GM12874 (cell line): Measurements from ENCODE around the gene MPRIP.

Source experiments
- CTCF ChIP-seq: IDR thresholded peaks from 2 replicates; pipeline ENCODE4 v1.5.1; 2011; ENCODE audit warnings: low read depth, mild to moderate bottlenecking, control low read depth, low read length, moderate library complexity; ENCODE audit not compliant: insufficient read depth

MPRIP gene

GRCh38 chr17:17204635-17205231, 162.5 kb downstream of the MPRIP start:
- no peak for TF ChIP-seq CTCF

DNA sequence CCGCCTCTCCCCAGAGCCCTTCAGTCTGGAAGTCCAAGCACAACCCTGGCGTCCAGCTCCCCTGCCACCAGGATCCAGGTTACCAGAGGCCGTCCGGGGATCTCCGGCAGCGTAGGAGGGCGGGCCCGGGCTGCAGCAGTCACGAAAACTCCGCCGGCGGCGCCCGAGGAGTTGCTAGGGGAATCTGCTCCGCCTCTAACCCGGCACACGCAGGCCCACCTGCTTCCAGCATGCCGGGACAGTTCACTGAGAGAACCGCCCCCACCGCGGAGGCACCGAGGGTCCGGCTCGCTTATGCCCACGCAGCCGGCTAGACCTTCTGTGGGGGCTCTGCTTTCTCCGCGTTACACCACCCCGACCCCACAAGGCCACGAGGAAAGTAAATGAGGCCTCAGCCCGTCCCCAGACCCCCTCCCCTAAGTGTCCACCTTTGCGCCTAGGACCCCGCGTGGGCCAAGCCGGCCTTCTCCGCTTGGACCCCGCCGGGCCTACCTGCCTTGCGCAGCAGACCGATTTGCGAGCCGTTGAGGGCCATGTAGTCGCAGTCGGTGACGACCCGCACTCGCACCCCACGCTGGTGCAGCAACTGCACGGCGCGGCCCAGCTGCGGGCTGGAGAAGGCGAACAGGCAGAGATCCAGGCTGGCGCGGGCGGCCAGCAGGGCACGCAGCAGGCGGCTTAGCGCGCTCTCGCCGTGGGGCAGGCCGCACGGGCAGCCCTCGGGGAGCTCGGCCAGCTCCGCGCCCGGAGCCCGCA, 163.3 kb downstream of the MPRIP start:
- TF ChIP-seq CTCF: no peak

GRCh38 chr17:17206124-17206912, 164.1 kb downstream of the MPRIP start, which contains the start of gene PLD6:
Gene PLD6 (minus strand): TSS chr17:17206333. CDS start chr17:17206286, 47 bp downstream.
- TF ChIP-seq CTCF: no peak

- TF ChIP-seq CTCF: no peak
These were observed 164.7 kb downstream of the MPRIP start for GRCh38 chr17:17206913-17207335.

- no peak for TF ChIP-seq CTCF
These were observed 165.7 kb downstream of the MPRIP start for GRCh38 chr17:17207998-17208397.

- no peak for TF ChIP-seq CTCF
These were observed 171.5 kb downstream of the MPRIP start for GRCh38 chr17:17213775-17214174.
